ENCODE data around the gene EIF5B.

Gene EIF5B

GRCh38 chr2:99404797-99405669, 67.8 kb downstream of the EIF5B start:
- TF ChIP-seq SPI1 (IDR thresholded peaks at IDR 0.05; ENCODE audit: borderline replicate concordance, low read depth) = no peak
- TF ChIP-seq POLR2AphosphoS5 (IDR thresholded peaks at IDR 0.05; ENCODE audit: low read depth) = no peak
- no peak overlapping the region for H3K4me3 ChIP-seq (replicated peaks; ENCODE audit: insufficient read depth, low read length)
- no peak for DNase-seq (ENCODE audit: low read depth in 1 of 2, low spot score in 1 of 2)
- H3K27ac ChIP-seq (replicated peaks) = no peak overlapping the region
- no peaks in the 10 kb centered on the region for H3K27me3 ChIP-seq (ENCODE audit: insufficient read depth, poor library complexity, severe bottlenecking)

- DNase-seq (ENCODE audit: low read depth in 1 of 2, low spot score in 1 of 2) = no peak
- TF ChIP-seq CTCF (IDR thresholded peaks at IDR 0.05; ENCODE audit: insufficient read depth, low read length) = no peak
- TF ChIP-seq REST (IDR thresholded peaks at IDR 0.05; ENCODE audit: insufficient replicate concordance, low read depth) = no peak
- TF ChIP-seq GABPA (IDR thresholded peaks at IDR 0.05; ENCODE audit: low read depth) = no peak
- no peak; the same call in 1 of the 2 replicates for TF ChIP-seq POLR2AphosphoS5 (IDR thresholded peaks at IDR 0.05; ENCODE audit: low read depth)
- TF ChIP-seq SPI1 (IDR thresholded peaks at IDR 0.05; ENCODE audit: borderline replicate concordance, low read depth) = no peak
- no peak overlapping the region for H3K27ac ChIP-seq (replicated peaks)
- no peaks in the 10 kb centered on the region for H3K27me3 ChIP-seq (ENCODE audit: insufficient read depth, poor library complexity, severe bottlenecking)
- no peak overlapping the region for H3K4me3 ChIP-seq (replicated peaks; ENCODE audit: insufficient read depth, low read length)
These were observed 68.9 kb downstream of the EIF5B start for GRCh38 chr2:99406137-99406536.

GRCh38 chr2:99410276-99410675, 73.1 kb downstream of the EIF5B start:
- no peak overlapping the region for H3K4me3 ChIP-seq (replicated peaks; ENCODE audit: insufficient read depth, low read length)
- H3K27me3 ChIP-seq (ENCODE audit: insufficient read depth, poor library complexity, severe bottlenecking) = no peaks in the 10 kb centered on the region
- H3K27ac ChIP-seq (replicated peaks) = no peak overlapping the region
- no peak for TF ChIP-seq GABPA (IDR thresholded peaks at IDR 0.05; ENCODE audit: low read depth)
- no peak for TF ChIP-seq SPI1 (IDR thresholded peaks at IDR 0.05; ENCODE audit: borderline replicate concordance, low read depth)
- TF ChIP-seq REST (IDR thresholded peaks at IDR 0.05; ENCODE audit: insufficient replicate concordance, low read depth) = no peak
- TF ChIP-seq POLR2AphosphoS5 (IDR thresholded peaks at IDR 0.05; ENCODE audit: low read depth) = 0 out of 2 replicates have a peak, but pooled peaks have one; percentile 15
- no peak for TF ChIP-seq CTCF (IDR thresholded peaks at IDR 0.05; ENCODE audit: insufficient read depth, low read length)
- no peak for DNase-seq (ENCODE audit: low read depth in 1 of 2, low spot score in 1 of 2)

GRCh38 chr2:99414566-99414965, 77.4 kb downstream of the EIF5B start:
- Histone ChIP-seq H3K27me3 (ENCODE audit: insufficient read depth, poor library complexity, severe bottlenecking) (no peaks in the 10 kb centered on the region), H3K4me3 (replicated peaks; ENCODE audit: insufficient read depth, low read length) (no peak overlapping the region), H3K27ac (replicated peaks) (no peak overlapping the region)
- no peak for DNase-seq (ENCODE audit: low read depth in 1 of 2, low spot score in 1 of 2)
- TF ChIP-seq CTCF (IDR thresholded peaks at IDR 0.05; ENCODE audit: insufficient read depth, low read length) (no peak), POLR2AphosphoS5 (IDR thresholded peaks at IDR 0.05; ENCODE audit: low read depth) (no peak), GABPA (IDR thresholded peaks at IDR 0.05; ENCODE audit: low read depth) (no peak), SPI1 (IDR thresholded peaks at IDR 0.05; ENCODE audit: borderline replicate concordance, low read depth) (no peak), REST (IDR thresholded peaks at IDR 0.05; ENCODE audit: insufficient replicate concordance, low read depth) (no peak)
